ENCODE results near the gene DOK7. TPM values are rescaled to one million over a fixed set of nuclear protein-coding genes. Genes with fewer than 3 reads are reported as not detected.

Gene DOK7
- 1.5 and 8.6 TPM in 2 replicates for total RNA-seq

GRCh38 chr4:3462790-3463415 lies at the start of gene DOK7:
Gene DOK7, plus strand, starts transcription at chr4:3463306. Its CDS starts 70 bp downstream, at chr4:3463376.

DNA sequence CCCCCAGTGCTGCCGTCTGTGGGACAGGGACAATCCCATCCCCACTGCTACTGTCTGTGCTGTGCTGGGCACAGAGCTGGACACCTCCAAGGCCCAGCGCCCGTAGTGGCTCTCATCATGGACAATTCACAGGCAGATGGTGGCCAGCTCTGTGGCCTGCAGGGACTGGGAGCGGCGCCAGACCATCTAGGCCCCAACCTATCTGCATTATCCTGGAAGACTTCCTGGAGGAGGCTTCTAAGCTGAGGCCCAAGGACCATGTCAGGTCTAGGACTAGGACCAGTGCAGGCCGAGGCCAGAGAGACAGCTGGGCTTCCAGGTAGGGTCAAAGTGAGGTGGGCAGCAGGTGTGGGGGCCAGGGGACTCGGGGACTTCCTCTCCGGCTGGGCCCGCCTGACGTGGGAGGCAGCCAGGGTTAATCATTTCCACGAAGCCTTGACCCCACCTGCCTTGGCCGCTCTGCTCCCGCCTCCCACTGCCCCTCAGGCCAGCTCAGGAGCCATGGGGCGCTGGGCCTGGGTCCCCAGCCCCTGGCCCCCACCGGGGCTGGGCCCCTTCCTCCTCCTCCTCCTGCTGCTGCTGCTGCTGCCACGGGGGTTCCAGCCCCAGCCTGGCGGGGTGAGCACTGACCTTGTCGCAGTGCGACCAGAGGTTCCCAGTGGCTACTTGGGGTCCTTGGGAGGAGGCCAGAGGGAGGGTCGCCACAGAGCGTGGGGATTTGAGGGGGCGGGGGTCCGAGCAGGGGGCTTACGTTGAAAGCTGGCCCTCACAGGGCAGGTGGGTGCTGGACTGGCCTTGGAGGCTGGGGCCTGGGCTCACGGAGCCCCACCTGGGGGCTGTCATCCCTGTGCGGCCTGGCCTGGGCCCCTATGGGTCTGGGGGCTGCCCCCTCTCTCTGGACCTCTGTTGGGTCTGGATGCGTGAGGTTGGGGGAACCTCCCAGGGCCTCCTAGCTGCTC lies 21.3 kb upstream of the DOK7 start, which contains the start of gene HGFAC:
Gene HGFAC, plus strand, starts transcription at position 468 of the 959 bp plus-strand sequence. Its CDS starts 34 bp downstream, at position 502.

GRCh38 chr4:3531879-3532750 lies 69.0 kb downstream of the DOK7 start, which contains the start of gene LRPAP1:
Gene LRPAP1, minus strand, starts transcription at chr4:3532422. Its CDS starts 10 bp downstream, at chr4:3532412.

Other genes with a start within 250 kb of the DOK7 start
- gene MSANTD1, start 214.1 kb upstream of the DOK7 start, total RNA-seq = 0.16 and 0.25 TPM in 2 replicates
- 14.3 and 15.6 TPM in 2 replicates for gene RGS12, start 170.3 kb upstream of the DOK7 start, total RNA-seq
- gene HGFAC, start 21.3 kb upstream of the DOK7 start, total RNA-seq = not detected in 2 replicates
- 82.3 and 104 TPM in 2 replicates for gene LRPAP1, start 69.1 kb downstream of the DOK7 start, total RNA-seq

Measured in mesangial cell (primary cell).